Activated gamma-delta T cell treated with Interleukin-2 at 50 U/mL for 16 hours (primary cell): ENCODE results near the gene TEX30.
"Not testable (repeated sequence)": the region's sequence is repeated elsewhere in the genome, so short reads cannot be mapped to it uniquely, and the experiment has no call there.

Experiments
- DNase-seq: peaks from one replicate; pipeline ENCODE4 v3.0.0-alpha.2; 2020

The TEX30 gene

GRCh38 chr13:102773441-102774213 is at the start of gene TEX30:
TSS of gene TEX30 (minus strand) at chr13:102773786. CDS start at chr13:102770026, 3,760 bp downstream.
- peak; percentile 84 for DNase-seq

GRCh38 chr13:102817907-102818306 is 44.3 kb upstream of the TEX30 start:
- DNase-seq, result no peak

- no peak for DNase-seq
Observed at GRCh38 chr13:102817241-102817640, 43.7 kb upstream of the TEX30 start.

GRCh38 chr13:102816708-102817107 is 43.1 kb upstream of the TEX30 start:
- no peak for DNase-seq

- DNase-seq, result no peak
Observed at GRCh38 chr13:102815788-102816187, 42.2 kb upstream of the TEX30 start.

GRCh38 chr13:102814793-102815192 is 41.2 kb upstream of the TEX30 start:
- DNase-seq, result no peak

- no peak for DNase-seq
Observed at GRCh38 chr13:102814025-102814607, 40.5 kb upstream of the TEX30 start.

- DNase-seq, result no peak
Observed at GRCh38 chr13:102812611-102813287, 39.2 kb upstream of the TEX30 start.

- no peak for DNase-seq
Observed at GRCh38 chr13:102807699-102808098, 34.1 kb upstream of the TEX30 start.

- DNase-seq, result no peak
Observed at GRCh38 chr13:102805680-102806079, 32.1 kb upstream of the TEX30 start.

- peak; percentile 84 for DNase-seq
Observed at GRCh38 chr13:102800145-102801041, 26.8 kb upstream of the TEX30 start.

- DNase-seq, result peak; percentile 5
Observed at GRCh38 chr13:102799426-102800144, 26.0 kb upstream of the TEX30 start.

- DNase-seq, result peak; percentile 66
Observed at GRCh38 chr13:102798581-102799425, 25.2 kb upstream of the TEX30 start, which contains the start of the genes BIVM and POGLUT2. TSS of gene BIVM (plus strand) at chr13:102799119. CDS start at chr13:102807268, 8,149 bp downstream. TSS of gene POGLUT2 (minus strand) at chr13:102798976. CDS start at chr13:102798670, 306 bp downstream.

- DNase-seq, result no peak
Observed at GRCh38 chr13:102793611-102794355, 20.2 kb upstream of the TEX30 start.

- no peak for DNase-seq
Observed at GRCh38 chr13:102792396-102792795, 18.8 kb upstream of the TEX30 start.

- DNase-seq, result no peak
Observed at GRCh38 chr13:102788683-102789082, 15.1 kb upstream of the TEX30 start.

GRCh38 chr13:102784483-102784882 is 10.9 kb upstream of the TEX30 start:
- no peak for DNase-seq

GRCh38 chr13:102781591-102781990 is 8.0 kb upstream of the TEX30 start:
- DNase-seq, result no peak

GRCh38 chr13:102780656-102781055 is 7.1 kb upstream of the TEX30 start:
- DNase-seq, result not testable (repeated sequence)
